ENCODE data around the gene MAMSTR.
"Not testable (repeated sequence)": the region's sequence is repeated elsewhere in the genome, so short reads cannot be mapped to it uniquely, and the experiment has no call there.

MAMSTR gene

GRCh38 chr19:48718711-48719231, 754 bp downstream of the MAMSTR start:
- DNase-seq (ENCODE audit: low spot score): no peak

DNA sequence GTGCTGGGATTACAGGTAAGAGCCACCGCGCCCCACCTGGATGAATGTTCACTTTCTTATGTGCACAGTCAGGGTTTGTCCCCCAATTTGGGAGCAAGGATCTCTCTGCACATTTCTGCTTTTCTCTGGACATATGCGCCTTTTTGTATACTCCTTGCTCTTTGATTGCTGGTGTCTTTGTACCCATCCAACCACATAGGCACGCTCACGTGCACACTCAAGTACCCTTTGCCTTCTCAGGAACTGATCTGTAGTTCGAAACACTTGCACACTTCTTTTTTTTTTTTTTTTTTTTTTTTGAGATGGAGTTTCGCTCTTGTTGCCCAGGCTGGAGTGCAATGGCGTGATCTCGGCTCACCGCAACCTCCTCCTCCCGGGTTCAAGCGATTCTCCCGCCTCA, 1.4 kb downstream of the MAMSTR start:
- DNase-seq (ENCODE audit: low spot score): not testable (repeated sequence)

GRCh38 chr19:48716562-48717291, 2.8 kb downstream of the MAMSTR start:
- DNase-seq (ENCODE audit: low spot score): peak; percentile 44

DNA sequence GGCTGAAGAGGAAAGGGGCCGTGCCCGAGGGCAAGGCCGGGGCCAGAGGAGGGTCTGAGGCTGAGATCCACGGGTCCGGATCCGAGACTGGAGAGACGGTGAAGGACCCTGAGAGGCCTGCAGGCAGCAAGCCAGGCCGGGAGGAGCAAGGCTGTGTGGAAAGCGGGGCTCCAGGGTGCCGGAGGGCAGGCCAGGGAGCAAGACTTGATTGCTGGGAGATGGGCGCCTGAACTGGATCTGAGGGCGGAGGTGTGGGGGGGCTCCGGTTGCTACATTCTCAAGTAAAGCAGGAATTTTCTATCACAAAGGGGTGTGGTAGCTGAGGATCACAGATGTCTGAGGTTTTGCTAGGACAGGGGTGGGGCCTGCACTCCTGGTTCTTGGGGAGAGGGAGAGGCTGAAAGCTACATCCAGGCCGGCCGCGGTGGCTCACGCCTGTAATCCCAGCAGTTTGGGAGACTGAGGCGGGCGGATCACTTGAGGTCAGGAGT, 3.8 kb downstream of the MAMSTR start:
- DNase-seq (ENCODE audit: low spot score): no peak

- DNase-seq (ENCODE audit: low spot score): no peak
Observed at GRCh38 chr19:48714759-48715675, 4.5 kb downstream of the MAMSTR start.

- DNase-seq (ENCODE audit: low spot score): peak; percentile 97
Observed at GRCh38 chr19:48713864-48714755, 5.4 kb downstream of the MAMSTR start.

DNA sequence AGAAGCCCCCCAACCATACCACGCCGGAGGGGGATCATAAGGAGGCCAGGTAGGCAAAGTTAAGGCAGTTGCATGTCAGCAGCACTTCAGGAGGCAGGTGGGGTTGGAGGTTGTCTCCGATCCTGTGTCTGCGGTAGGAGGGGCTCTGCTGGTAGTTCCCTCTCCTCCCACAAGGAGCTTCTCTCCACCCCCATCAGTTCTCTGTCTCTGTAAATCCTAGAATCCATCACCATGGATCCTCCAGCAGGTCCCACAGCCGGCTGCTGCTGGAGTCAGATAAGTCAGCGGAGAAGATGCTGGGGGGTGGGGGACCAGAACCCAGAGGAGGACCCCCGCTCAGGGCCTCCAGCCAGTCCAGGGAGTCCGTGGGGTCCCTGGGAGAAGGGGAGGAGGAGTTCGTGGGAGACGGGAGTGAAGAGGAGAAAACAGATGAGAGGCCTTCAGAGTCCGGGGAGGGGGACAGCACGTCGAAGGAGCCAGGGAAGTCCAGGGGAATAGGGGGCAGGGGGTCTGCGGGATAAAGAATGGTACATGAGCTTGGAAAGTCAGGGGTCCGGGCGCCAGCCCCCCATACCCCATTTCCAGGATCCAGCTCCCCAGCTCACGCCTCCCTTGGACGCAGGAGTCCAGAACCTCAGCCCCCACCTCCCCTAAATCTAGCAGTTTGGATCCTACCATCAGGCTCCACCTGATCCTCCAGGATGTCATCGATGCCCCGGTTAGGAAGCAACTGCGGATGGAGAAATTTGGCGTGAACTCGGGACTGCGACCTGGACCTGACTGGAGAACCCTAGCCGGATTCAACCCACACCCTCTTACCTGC, 6.3 kb downstream of the MAMSTR start:
- DNase-seq (ENCODE audit: low spot score): no peak

- DNase-seq (ENCODE audit: low spot score): no peak
Observed at GRCh38 chr19:48711106-48711662, 8.3 kb downstream of the MAMSTR start.

GRCh38 chr19:48708471-48708870, 11.1 kb downstream of the MAMSTR start:
- DNase-seq (ENCODE audit: low spot score): no peak

DNA sequence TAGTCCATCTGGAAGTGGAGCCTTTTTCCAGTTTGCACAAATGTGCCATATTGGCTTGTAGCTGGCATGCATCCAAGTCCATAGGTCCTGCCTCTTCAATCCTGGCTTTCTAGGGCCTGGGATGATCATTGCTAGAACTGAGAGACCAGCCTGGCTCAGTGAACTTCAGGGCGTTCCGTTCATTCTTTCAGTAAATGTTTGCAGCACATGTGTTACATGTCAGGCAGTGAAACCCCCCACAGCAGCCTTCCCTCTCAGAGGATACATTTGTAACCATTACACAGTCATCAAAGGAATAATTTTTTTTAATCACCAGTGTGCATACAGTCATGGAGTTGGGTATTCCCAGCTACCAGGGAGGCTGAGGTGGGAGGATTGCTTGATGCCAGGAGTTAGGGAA, 14.1 kb downstream of the MAMSTR start:
- DNase-seq (ENCODE audit: low spot score): no peak

- DNase-seq (ENCODE audit: low spot score): no peak
Observed at GRCh38 chr19:48703316-48703715, 16.2 kb downstream of the MAMSTR start.

GRCh38 chr19:48702701-48703100, 16.8 kb downstream of the MAMSTR start:
- DNase-seq (ENCODE audit: low spot score): no peak

DNA sequence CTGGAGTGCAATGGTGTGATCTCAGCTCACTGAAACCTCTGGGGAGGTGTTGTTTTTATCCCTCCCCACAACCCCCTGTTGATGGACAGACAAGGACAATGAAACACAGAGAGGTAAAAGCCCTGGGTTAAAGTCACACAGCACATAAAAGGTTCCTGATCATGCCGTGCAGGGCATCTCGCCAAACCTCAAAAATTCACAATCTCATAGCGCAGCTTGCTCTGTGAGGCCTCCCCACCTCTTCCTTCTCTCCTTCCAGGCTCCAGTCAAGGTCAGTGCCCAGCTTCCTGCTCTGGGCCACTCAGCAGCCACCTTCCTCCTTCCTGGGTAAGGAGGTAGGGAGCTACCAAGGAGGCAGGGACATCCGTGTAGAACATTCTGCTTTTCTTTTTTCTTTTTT, 21.5 kb downstream of the MAMSTR start:
- peak; percentile 12 for DNase-seq (ENCODE audit: low spot score)

DNA sequence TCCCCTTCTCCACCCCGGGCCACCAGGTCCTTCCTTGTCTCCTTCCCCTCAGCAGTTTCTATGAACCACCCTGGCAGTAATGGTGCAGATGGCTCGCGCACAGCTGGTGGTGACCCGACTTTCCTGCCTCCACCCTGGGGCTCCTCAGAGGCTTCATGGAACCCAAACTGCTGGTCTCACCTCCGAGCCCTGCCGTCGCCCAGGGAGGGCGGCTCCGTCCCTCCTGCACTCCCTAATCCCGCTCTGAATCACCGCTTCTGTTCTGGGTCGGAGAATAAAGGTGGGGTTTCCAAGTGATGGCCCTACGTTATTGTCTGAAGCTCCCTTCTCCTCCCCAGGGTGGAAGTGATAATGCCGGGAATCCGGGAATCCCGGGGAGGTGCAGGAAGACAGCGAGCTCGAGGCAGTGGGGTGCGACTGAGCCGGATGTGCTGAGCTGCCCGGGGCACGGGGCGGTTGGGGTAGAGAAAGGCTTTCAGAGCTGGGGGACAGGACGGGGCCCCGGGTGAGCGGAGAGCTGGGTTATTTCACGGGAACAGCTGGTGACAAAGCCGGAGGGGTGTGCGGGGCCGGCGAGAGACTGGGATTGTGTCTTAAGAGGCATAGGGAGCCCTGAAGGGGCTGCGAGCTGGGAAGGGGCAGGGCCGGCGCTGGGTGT, 23.0 kb downstream of the MAMSTR start:
- no peak for DNase-seq (ENCODE audit: low spot score)

- no peak for DNase-seq (ENCODE audit: low spot score)
Observed at GRCh38 chr19:48695743-48696352, 23.7 kb downstream of the MAMSTR start, which contains the start of gene FUT2. Gene FUT2 (plus strand): TSS chr19:48695971. CDS start chr19:48702957, 6,986 bp downstream.

DNA sequence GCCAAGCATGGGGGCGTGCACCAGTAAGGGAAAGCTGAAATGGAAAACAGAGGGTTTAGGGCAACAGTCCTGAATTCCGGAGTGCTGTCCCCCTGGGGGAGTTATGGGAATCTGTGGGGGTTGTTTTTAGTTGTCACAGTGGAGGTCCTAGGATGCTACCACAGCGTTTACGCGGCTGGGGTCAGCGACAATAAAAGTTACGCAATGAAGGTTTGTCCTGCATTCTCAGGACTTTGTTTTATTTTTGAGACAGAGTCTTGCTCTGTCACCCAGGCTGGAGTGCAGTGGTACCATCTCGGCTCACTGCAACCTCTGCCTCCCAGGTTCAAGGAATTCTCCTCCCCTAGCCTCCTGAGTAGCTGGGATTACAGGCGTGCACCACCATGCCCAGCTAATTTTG, 25.9 kb downstream of the MAMSTR start:
- DNase-seq (ENCODE audit: low spot score): not testable (repeated sequence)

GRCh38 chr19:48689449-48689848, 30.1 kb downstream of the MAMSTR start:
- DNase-seq (ENCODE audit: low spot score): no peak

GRCh38 chr19:48687776-48688175, 31.7 kb downstream of the MAMSTR start:
- no peak for DNase-seq (ENCODE audit: low spot score)

GRCh38 chr19:48686637-48687036, 32.9 kb downstream of the MAMSTR start:
- not testable (repeated sequence) for DNase-seq (ENCODE audit: low spot score)

Measured in hematopoietic multipotent progenitor cell treated with erythropoietin and hydrocortisone succinate and interleukin-3 and kit ligand, for 15 days (in vitro differentiated cells).